NCI-H82 treated with DMSO at 0.1 percent for 48 hours (cell line): ENCODE data around the gene TYR.
"Not testable (repeated sequence)": the region's sequence is repeated elsewhere in the genome, so short reads cannot be mapped to it uniquely, and the experiment has no call there.

Experiments used
- DNase-seq: peaks from one replicate; lab custom pipeline; 2025; ENCODE audit not compliant: unreplicated experiment; lab: John Stamatoyannopoulos, UW

The TYR gene

DNA sequence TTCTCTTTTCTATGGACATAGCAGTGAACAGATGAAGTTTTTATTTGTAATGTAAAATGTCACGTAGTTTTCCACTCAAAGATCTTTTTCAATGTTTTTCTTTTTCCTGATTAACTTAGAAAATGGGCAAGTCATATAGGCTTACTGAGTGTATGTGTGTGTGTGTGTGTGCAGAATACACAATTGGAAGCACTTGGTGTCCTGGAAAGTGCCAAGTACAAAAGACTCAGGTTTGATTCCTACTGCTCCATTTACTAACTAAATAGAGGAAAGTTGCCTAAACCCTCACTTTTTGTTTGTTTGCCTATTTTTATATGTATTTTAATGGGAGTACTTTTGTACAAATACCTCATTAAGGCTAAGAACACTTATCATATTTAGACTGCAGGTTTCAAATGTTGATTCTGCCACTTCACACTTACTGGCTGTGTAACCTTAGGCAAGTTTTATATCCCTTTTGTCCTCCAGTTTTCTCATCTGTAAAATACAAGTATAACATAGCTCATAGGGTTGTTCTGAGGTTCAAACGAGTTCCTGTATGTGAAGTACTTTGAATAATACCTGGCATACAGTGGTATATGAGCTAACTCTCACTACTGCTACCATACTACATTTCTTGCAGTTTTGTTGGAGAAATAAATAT is 90.1 kb downstream of the TYR start:
- no peak for DNase-seq

DNA sequence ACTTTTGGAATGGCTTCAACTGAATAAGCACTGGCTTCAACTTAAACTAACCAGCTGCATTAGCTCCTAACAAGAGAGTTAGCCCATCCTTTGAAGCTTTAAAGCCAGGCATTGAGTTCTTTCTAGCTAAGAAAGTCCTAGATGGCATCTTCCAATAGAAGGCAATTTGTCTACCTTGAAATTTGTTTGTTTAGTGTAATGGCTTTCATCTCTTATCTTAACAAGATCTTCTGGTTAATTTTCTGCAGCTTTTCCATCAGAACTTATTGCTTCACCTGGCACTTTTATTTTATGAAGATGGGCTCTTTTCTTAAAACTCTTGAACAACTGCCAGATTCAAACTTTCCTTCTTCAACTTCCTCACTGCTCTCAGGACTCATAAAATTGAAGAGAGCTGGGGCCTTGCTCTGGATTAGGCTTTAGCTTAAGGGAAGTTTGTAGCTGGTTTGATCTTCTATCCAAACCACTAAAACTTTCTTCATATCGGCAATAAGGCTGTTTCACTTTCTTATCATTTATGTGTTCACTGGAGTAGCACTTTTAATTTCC is 94.9 kb downstream of the TYR start:
- DNase-seq, result not testable (repeated sequence)

DNA sequence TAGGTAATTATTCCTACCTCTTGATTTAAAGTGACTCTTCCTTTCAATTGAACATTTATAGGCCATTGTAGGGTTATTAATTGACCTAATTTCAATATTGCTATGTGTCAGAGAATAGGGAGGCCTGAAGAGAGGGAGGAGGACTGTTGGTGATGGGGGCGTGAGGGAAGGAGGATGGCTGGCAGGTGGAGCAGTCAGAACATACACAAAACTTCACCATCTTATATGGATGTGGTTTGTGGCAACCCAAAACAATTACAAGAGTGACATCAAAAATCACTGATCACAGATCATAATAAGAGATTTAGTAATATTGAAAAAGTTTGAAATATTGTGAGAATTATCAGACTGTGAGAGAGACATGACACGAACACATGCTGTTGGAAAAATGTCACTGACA is 95.5 kb downstream of the TYR start:
- not testable (repeated sequence) for DNase-seq

DNA sequence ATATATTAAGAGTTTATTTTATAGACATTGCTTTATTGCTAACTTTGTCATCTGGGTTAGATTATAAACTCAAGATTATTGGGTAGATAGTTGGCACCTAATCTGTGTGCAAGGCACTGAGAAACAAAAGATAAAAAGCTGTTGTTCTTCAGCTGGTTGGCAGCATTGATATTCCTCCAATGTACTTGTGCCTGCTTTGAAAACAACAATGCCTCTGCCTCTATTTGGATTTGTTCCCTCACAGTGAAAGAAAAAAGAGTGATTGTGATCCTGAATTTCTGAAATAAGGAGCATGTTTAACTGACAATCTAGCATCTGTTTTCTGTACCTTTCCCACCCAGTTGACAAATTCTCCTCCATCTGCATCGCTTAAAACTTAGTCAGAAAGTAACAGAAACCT is 98.3 kb downstream of the TYR start:
- no peak for DNase-seq

DNA sequence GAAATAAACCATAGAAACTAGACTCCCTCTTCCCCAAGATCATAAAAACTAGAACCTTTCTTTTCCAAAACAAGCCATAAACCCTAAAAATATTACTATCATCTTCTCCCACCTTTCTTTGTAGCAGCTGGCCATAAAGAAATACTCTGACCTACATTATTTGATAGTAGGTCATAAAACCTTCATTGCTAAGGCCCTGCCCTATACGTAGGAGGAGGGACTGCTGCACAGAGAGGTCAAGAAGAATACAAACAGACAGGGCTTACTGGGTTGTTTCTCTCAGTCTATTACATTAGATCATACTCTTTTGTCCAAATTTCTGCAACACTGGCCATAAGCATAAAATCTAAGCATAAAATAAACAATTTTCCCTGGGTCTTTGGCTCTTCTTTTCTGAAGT is 101.5 kb downstream of the TYR start:
- DNase-seq, result no peak

DNA sequence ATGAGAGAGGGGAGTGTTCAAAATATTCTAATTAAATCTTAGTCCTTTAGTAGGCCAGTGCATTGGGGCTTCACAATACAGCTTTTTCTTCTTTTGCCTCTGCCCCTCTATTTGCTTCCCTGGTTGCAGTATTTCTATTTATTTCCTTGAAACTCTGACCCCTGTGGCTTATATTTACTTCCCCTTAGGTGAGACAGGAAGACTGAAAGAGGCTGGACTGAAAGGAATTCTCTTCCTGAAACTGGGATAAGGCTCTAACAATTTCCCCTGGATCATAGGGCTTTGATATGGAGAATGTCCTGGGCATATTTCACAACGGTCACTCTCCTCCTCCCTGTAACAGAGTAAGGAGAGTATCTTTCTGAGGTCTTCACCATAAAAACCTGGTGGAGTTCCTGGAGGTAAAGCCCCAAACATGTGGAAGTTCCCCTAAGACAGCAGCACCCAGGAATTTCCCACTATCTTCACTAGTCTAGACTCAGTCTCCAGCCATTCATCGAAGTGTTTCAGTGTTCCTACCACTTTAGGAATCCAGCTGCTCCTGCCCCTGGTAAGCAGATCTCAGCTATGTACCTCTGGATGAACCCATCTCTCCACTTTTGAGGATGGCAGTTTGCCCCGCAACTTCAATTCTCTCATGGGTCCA is 103.5 kb downstream of the TYR start:
- not testable (repeated sequence) for DNase-seq

DNA sequence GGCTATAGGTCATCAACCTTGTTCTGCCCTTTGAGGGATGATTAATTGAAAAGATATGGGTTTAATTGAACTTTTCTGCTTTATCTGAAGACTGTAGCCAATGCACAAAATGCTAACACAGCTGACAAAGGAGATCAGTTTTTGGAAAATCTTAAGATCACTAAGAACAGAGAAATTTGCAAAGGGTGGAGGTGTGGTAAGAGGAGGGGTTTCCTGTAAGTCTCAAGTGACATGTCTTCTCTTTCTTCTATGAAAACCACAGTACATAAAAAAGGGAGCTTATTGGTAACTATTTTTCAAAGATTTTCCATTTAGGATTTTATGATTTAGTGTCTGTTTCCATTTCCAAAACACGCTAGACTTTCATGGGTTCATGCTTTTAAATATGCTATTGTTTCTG is 108.9 kb downstream of the TYR start:
- not testable (repeated sequence) for DNase-seq

DNA sequence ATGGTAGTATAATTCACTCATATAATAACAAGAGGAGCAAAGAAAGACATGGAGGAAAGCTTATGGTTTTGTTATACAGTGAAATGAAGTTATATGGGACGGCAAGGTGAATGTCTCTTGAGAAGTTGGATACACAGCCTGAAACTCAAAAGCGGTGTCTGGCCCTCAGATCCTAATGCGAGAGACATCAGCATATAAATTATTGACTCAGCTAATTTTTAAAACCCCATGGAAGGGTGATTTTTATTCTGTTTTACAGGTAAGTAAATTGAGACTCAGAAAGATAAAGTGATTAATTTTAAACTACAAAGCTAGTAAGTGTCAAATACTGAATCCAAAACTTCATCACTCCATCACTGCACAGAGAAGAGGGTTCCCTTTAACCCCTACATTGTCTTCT is 110.3 kb downstream of the TYR start:
- not testable (repeated sequence) for DNase-seq

DNA sequence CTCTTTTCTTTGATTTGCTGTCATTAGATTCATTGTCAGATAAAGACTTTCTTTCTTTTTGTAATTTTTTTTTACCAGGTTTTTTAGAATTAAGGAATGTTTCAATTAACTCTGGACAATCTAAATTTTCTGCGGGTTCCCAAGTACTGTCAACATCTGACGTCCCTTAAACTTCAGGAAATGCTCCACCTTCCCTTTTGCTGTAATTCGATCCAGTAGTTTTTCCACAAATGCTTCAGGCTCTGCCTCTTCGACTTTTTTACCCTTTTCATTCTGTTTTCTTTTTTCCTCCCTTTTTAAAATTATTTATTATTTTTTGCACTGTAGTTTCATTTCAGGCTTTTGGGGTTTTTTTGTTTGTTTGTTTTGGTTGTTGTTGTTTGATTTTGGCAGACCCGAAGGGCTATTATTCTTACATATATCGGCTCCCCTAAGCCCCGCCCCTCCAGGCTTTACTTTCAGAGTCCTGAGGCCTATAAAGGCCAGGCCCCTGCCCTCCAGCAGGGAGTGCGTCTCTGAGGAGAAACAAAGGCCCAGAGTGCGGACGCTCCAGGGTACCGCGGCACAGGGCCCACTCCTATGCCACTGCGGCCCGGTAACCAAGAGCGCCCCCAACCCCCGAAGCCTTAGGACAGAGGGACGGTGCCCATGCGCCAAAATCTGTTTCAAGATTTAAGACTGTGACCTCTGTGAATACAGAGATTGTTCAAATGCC is 116.4 kb downstream of the TYR start:
- no peak for DNase-seq

DNA sequence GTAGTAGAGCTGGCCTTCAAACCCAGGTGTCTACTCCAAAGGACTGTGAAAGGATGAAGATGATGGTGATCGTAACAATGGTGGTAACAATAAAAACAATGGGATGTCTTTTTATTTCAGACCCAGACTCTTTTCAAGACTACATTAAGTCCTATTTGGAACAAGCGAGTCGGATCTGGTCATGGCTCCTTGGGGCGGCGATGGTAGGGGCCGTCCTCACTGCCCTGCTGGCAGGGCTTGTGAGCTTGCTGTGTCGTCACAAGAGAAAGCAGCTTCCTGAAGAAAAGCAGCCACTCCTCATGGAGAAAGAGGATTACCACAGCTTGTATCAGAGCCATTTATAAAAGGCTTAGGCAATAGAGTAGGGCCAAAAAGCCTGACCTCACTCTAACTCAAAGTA is 117.3 kb downstream of the TYR start:
- not testable (repeated sequence) for DNase-seq

DNA sequence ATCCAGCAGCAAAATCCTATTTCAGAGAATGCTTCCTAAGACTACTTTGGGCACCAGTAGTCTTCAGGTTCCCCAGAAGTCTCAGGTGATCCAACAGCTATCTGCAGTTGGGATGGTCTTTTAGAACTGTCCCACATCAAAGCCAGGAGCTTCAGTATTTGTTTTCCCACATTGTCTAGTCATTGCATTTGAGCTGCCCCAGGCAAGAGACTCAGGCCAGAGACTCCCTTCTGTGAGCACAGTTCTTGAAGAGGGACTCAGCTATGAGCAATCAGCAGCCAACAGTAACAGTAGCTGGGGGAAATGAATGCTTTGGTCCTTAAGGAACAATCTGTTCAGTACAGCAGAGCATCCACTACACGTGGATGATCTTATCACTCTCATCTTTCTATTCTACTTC is 125.4 kb downstream of the TYR start:
- DNase-seq, result not testable (repeated sequence)

DNA sequence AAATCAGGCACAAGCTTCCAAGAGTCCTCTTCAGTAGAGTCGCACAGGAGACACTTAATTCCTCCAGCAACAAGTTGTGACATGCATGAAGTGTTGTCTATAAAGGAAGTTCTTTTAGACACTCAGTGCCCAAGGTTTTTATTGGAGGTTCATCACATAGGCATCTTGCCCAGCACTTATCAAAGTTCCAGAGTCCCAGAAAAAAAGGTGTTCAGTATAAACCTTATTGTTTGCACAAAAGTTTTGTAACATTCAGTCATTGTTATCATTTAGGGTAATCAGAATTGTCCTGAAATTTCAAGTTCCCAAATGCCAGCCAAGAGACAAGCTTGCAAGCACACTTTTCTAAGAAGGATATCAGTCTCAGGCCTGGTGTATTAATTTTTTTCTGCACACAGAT is 130.6 kb downstream of the TYR start:
- DNase-seq, result not testable (repeated sequence)

DNA sequence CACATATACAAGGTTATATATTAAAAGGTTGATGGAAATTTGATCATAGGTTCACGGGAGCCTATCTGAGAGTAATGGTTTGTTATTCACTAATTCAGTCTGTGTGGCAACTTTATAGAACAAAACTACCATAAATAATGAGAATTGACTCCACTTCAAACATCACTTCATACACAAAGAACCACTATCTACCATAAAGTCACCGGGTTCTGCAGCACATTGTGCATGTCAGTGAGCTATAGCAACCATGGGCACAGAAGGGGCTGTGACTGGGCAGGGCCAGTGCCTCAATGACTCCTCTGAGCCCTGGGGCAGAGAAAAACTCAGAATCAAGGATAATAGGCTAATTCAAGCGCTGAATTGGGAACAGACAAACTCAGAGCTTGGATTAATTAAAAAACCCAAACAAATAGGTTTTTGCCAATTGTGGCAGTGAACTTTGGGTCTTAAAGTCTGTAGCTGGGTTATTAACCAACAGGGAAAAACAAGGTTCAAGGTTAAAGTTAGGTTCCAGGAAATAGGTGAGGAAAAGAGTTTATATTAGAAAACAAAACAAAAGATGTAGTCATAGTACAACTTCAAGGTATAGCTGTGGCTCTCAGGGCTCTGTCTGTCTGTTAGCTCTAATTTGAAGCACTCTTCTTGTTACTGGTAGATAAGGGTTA is 131.8 kb downstream of the TYR start:
- not testable (repeated sequence) for DNase-seq

DNA sequence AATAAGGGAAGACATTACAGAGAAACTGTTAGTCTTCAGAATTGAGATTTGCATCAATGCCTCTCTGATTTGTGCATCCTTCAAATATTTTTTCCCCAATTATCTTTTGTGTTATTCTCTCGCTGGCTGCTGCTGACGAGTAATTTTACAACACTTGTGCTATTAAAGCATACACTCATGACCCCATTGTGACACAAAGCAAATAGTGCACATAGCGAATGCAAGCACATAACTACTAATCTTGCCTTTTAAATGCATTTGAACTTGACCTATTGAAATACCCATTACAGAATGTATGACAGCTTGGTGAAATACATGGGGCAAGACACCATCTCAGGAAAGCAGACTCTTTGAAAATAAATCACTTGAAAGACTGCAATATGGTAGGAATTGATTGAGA is 132.9 kb downstream of the TYR start:
- not testable (repeated sequence) for DNase-seq

DNA sequence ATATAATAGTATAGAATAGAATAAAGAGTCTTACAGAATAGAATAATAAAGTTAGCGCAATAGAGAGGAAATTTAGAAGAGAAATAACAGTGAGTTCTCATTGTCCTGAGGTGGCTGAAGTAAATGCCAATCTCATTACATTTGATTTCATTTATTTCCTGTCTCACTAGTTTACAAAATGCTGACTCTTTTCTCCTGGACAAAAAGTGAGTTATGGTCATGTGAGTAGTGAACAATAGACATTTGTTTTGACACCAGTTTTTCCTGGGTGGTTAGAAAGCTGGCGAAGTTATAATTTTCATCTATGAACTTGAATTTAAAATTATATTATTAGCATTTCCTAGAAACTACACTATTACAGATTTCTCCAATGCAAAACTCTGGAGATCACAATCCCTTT is 143.7 kb downstream of the TYR start:
- DNase-seq, result no peak

DNA sequence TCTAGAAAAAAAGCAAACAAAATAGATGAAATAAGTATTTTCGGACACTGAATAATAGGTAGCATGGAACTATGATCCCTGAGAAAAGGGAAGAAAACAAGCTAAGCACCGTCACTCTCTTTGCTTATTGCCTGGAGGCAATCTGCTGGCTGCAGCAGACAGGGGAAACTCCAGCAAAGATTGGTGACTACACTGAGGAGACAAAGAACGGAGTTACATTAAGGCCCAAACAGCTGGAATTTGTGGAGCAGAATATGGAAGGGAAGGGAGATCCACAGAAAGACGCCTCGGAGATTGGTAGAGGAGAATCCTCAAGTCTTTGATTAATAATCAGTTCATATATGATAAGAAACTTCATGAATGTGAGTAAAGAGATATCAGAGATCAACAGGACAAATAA is 150.2 kb downstream of the TYR start:
- DNase-seq, result no peak

DNA sequence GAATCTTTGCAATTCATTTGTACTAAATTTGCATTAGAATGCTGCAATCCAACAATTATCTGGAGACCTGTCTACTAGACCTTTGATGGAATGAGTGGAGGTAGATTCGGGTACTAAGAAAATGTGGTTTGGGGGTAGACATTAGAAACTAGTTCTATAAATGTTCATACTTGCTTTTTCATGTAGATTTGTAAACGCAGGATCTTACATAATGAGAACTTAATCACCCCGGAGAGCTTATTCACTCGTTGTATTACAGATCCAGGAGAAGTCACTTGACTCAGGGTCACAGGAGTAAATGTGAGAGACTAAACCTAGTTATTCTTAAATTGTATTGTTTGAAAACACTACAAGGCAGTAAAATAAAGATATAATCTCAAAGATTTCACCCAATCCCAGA is 154.3 kb downstream of the TYR start:
- not testable (repeated sequence) for DNase-seq

DNA sequence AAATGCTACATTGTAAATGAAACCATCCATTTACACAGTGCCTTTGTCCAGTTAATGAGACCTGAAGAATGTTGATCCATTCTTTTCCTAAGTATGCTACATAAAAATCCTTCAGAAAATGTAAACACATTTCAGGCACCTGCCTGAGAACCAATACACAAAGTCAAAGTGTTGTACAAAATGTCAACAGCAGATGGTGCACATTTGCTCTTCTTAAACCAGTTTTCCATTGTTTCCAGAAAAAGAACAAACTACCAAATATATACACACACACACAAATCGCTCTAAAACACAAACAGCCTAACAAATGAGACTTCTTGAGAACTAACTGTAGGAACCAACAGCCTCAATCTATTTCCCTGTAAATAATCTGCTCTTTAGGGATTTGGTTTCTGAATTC is 156.0 kb downstream of the TYR start:
- not testable (repeated sequence) for DNase-seq

DNA sequence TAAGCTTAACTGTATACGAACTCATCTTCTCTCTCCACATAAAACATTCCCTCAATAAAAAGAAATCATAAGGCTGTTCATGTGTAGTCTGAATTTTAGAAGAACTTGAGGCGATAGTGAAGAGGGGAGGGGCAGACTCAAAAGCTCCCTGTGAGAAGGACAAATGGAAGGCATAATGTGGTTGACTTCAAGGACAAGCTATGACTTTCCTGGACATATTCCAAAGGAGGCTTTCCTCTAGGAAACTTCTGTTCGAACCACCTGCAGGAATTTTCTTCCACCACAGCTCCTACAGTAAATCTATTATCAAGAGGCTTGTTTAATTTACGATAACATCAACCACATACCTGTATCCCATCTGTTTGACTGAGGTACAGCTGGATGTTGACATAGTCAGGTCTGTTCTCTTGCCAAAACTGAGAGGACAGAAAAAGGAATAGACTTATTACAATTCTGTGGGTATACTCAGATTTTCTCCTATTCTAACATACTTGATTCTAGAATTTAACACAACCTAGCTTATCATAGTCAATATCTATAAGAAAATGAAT is 159.5 kb downstream of the TYR start:
- not testable (repeated sequence) for DNase-seq

DNA sequence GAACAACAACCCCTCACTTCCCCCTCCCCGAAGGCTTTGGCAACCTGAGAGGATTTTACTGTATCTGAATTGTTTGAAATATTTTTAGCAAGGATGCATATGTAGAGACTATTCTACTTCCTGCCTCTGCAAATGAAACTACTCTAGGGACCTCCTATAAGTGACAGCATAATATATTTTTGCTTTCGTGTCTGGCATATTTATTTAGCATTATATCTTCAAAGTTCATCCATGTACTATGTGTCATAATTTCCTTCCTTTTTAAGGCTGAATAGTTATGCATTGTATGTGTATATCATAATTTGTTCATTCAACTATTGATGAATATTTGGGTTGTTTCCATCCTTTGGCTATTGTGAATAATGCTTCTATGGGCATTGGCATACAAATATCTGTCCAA is 160.4 kb downstream of the TYR start:
- DNase-seq, result not testable (repeated sequence)

DNA sequence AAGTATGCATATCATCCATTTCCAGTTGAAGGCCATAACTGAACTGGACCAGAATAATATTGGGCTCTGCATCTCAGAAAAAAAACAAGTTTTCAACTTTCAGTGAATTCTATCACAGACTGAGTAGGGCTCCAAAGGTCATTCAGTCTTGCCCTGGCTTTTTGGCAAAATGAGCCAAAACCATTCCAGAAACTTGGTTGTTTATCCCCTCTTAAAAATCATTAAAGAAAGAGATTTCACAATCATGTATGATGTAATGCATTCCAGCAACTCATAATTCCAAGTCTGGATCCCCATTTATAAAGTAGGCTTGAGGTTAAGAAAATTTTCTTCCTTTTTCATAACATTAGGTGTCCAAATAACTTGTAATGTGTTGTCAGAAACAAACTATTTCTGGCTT is 162.8 kb downstream of the TYR start:
- DNase-seq, result not testable (repeated sequence)
